HG03460 (cell line): ENCODE measurements around the gene CDT1.

Experiments used
- ATAC-seq: cut with Tn5 transposase; IDR thresholded peaks from one replicate; pipeline ENCODE4 v1.9.1; 2021; ENCODE audit not compliant: unreplicated experiment

CDT1 gene

DNA sequence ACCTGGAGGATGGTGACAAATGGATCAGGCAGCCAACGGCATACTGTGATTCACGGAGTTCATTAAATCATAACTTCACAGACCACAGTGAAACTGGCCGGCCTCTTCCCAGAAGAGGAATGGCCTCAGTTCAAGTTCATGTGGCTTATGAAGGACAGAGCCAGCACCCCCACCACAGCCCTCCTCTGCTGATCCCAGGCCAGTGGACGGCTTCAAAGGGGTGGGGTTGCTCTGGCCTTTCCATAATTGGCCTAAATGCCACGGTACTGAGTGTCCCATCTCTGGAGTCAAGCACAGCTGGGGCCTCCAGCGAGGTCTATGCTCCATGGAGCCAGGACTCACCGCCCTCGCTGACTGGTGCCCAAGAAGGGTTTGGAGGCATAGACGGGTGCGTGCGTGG lies 31.8 kb downstream of the CDT1 start:
- ATAC-seq: no peak

- no peak for ATAC-seq
These were observed 32.2 kb downstream of the CDT1 start for GRCh38 chr16:88835818-88836217.

- ATAC-seq: no peak
These were observed 33.2 kb downstream of the CDT1 start for GRCh38 chr16:88836791-88837190.

GRCh38 chr16:88837806-88838205 lies 34.2 kb downstream of the CDT1 start:
- ATAC-seq: no peak

GRCh38 chr16:88838566-88838965 lies 35.0 kb downstream of the CDT1 start:
- no peak for ATAC-seq

GRCh38 chr16:88839026-88839529 lies 35.5 kb downstream of the CDT1 start:
- ATAC-seq: no peak

- ATAC-seq: no peak
These were observed 36.4 kb downstream of the CDT1 start for GRCh38 chr16:88839745-88840599.

- no peak for ATAC-seq
These were observed 37.1 kb downstream of the CDT1 start for GRCh38 chr16:88840600-88841215.

DNA sequence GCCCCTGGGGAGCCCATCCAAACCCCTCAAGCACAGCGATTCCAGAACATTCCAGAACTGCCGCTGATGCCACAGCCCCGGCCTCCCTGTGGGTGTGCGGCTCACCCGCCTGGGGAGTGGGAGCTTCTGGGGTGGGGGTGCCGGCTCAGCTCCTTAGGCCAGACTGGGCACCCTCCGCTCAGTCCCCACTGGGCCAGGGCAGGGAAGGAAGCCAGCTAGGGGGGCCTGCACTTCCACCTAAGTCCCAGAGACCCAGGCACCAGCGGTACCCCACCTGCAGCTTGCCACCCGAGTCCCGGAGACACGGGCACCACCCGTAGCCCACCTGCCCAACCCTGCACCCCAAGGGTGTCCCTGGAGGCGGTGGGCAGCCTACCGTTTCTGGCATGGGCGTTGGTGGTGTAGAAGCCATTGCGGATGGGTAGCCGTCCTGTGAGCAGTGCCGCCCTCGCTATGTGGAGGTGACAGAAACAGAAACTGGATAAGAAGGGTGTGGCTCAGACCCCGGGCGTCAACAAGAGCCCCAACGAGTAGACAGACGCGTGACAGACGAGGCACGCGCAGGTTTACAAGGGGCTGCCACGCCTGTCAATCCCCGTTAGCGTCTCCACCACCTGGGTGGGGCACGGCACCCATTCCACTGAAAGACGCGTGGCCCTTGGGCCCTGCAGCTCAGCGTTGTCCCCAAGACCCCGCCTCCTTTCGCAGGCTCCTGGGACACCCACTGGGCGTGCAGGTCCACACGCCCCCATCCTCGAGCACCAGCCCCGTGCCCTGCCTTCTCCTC lies 38.1 kb downstream of the CDT1 start:
- no peak for ATAC-seq

- ATAC-seq: no peak
These were observed 38.7 kb downstream of the CDT1 start for GRCh38 chr16:88842308-88842756.

- ATAC-seq: no peak
These were observed 39.2 kb downstream of the CDT1 start for GRCh38 chr16:88842806-88843205.

DNA sequence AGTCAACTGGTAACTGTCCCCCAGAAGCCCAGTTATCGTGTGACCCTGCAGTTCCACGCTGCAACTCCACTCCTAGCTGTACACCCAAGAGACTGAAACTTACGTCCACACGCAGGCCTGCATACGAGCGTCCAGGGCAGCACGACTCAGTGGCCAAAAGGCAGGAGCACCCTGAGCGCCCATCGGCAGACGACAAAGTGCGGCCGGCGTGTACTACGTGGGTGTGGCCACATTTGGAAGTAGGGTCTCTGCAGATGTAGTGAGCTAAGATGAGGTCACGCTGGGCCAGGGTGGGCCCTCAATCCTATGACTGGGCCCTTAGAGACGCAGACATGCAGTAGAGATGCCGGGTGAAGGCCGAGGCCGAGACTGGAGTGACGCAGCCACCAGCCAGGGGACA lies 39.7 kb downstream of the CDT1 start:
- ATAC-seq: no peak

DNA sequence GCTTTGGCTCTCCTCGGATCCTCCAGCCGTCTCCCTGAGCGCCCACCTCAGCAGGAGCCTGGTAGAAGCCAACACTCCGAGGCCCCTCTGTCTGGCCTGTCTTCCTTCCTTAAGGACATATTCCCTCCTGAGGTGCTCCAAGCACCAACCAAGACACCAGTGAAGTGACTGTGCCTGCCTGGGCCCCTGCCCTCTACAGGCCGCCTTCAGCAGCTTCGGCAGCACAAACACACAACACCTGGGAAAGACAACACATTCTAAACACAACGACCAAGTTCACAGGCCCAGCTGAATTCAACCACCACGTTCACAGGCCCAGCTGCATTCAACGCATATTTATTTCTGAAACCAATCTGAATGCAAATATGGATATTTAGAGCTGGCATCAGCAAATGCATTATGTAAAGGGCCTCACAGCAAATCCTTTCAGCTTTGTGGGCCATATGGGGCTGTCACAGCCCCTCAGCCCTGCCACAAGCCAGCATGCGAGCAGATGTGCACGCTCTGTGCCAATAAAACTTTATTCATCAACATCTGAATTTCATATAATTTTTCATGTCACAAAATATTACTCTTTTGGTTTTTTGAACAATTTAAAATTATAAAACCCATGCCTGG lies 40.9 kb downstream of the CDT1 start:
- no peak for ATAC-seq

GRCh38 chr16:88846088-88846487 lies 42.5 kb downstream of the CDT1 start:
- no peak for ATAC-seq

GRCh38 chr16:88847654-88848053 lies 44.1 kb downstream of the CDT1 start:
- ATAC-seq: no peak

DNA sequence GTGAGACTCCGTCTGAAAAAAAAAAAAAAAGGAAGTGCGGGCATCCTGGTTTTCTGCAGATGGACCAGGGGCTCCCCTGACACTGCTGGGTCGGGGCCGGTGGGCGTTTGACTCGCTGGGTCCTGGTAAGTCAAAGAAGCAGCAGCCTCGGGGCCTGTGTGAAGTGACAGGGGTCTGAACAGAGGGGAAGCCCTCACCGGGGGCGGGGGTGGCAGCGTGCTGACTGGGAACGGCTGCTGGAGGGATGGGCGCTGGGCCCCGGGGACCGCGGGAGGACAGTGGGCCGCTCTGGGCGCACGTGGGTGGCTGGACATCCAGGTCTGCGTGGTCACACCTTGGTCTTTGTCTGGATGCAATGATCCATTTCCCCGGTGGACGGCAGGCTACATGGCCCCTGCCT lies 45.0 kb downstream of the CDT1 start:
- ATAC-seq: no peak

GRCh38 chr16:88850531-88851199 lies 47.1 kb downstream of the CDT1 start:
- no peak for ATAC-seq

DNA sequence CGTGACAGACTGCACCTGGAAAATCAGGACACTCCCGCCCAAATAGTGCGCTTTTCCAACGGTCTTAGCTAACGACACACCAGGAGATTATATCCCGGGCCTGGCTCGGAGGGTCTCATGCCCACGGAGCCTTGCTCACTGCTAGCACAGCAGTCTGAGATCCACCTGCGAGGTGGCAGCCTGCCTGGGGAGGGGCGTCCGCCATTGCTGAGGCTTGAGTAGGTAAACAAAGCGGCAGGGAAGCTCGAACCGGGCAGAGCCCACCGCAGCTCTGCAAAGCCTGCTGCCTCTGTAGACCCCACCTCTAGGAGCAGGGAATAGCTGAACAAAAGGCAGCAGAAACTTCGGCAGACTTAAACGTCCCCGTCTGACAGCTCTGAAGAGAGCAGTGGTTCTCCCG lies 48.0 kb downstream of the CDT1 start:
- ATAC-seq: no peak

DNA sequence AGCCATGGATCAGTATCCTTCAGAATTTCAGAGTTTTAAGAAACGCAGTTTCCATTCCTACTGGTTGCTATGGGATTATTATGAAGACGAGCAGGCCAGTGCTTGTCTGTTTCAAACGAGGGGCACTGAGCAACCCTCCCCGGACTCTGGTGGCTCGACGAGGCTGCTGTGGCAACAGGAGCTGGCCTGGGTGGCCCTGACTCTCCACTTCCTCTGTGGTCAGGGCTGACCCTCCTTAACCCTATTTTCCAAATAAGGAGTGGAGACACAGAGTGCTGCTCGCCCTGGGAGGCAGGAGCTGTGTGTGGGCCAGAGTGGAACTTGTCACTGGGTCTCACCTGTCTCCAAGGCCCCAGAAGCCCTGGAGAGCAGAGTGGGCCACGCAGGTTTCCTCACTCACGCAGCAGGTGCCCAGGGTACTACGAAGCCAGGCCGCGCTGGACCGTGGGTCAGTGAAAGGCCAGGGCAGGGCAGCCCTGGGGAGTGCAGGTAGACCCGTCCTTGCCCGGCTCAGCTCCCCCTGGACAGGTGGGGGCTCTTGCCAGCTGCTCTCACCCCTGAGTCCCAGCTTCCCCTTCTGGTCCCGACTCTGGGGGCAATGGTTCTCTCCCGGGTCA lies 49.8 kb downstream of the CDT1 start:
- no peak for ATAC-seq
